ENCODE measurements around the gene CSNK2B. TPM values are rescaled to one million over a fixed set of nuclear protein-coding genes. Genes with fewer than 3 reads are reported as not detected.

CSNK2B gene
- total RNA-seq, 1 experiment from 2014 or later = 219 TPM

GRCh38 chr6:31663126-31663960 is 2.5 kb upstream of the CSNK2B start:
- TF ChIP-seq SIN3A (IDR thresholded peaks at IDR 0.05; ENCODE audit: borderline replicate concordance, insufficient read depth, low read depth, low read length) = no peak
- TF ChIP-seq CTCF (IDR thresholded peaks at IDR 0.05) = no peak
- no peak for TF ChIP-seq POLR2AphosphoS5 (IDR thresholded peaks at IDR 0.05; ENCODE audit: low read depth, low read length)
- TF ChIP-seq TCF7L2 (IDR thresholded peaks at IDR 0.05; ENCODE audit: low read depth, low read length) = no peak
- TF ChIP-seq REST (IDR thresholded peaks at IDR 0.05; ENCODE audit: insufficient read depth in 1 of 2, low read depth in 2 of 2, low read length in 1 of 2) = no peak
- POLR2A ChIA-PET = interaction anchor here (1.1 kb wide), 1 partner anchor 10 kb away, joined by 5 read pairs; the partner anchor contains the start of gene BAG6
- intact Hi-C loops (cut with micrococcal nuclease; ENCODE audit: unreplicated experiment) (no loop called here), in situ Hi-C loops (cut with HindIII; ENCODE audit: low pct_unique_long_range_greater_than_20kb, low sequenced_read_pairs) (no loop called here)
- DNase-seq (ENCODE audit: low read depth, low spot score) = no peak
- CTCF ChIA-PET = no interaction called here
- peak overlapping the region; percentile 94 for H3K27ac ChIP-seq (ENCODE audit: low read length)
- H3K4me1 ChIP-seq (ENCODE audit: control insufficient read depth, insufficient read depth, low read length) = peaks cover 25% of the 10 kb centered on the region
- no peaks in the 10 kb centered on the region for H3K27me3 ChIP-seq (ENCODE audit: control insufficient read depth, insufficient read depth, low read length)
- no peak for ATAC-seq
- no TSS peak for BruUV-seq (replicated peaks)
- H3K36me3 ChIP-seq (ENCODE audit: control insufficient read depth, insufficient read depth, low read length) = peaks cover 19% of the 10 kb centered on the region; the same call in 1 of the 2 replicates
- peak overlapping the region; percentile 76 to 94 for H3K4me3 ChIP-seq (ENCODE audit: low read depth in 2 of 2, low read length in 2 of 2)
- H3K9me3 ChIP-seq (ENCODE audit: control insufficient read depth, insufficient read depth, low read depth, low read length) = no peaks in the 10 kb centered on the region

DNA sequence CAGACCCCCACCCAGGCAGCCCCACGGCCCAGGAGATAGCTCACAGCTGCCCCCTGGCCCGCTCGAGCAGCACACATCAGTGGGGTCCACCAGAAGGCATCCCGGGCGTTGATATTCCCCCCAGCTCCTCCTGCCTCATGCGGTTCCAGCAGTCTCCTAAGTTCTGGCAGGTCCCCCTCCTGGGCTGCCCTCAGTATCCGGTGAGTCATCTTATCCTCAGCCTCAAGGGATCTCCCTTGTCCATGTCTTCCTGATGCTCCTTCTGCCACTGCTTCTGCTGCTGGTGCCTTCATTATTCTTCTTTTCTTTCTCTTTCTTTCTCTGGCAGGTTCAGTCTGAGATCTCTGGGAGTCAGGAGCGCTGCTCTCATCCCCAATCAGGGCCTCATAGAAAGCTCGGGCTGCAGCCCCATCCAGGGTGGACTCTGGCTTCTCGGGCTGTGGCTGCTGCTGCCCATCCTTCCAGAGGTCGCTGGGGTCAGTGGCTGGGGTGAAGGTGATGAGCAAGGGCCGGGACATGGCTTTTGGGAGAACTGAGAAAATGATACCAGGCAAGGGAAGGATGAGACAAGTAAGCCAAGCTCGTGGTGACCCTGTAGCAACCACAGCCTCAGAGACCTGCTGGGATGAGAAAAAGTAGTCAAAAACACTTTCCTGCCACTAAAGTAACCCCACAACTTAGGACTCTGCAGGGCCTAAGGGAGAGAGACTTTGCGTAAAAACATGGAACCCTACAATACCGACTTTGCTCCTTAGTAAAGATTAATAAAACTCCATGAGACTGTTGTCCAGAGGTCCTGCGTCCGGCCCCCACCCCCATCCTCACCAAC is 1.7 kb upstream of the CSNK2B start:
- CTCF ChIA-PET = no interaction called here
- POLR2A ChIA-PET = interaction anchor here (0.6 kb wide), 1 partner anchor 166 kb away, joined by 15 read pairs; no protein-coding TSS in a partner anchor
- BruUV-seq (replicated peaks) = TSS peak; percentile 81
- intact Hi-C loops (cut with micrococcal nuclease; ENCODE audit: unreplicated experiment) = no loop called here
- DNase-seq (ENCODE audit: low read depth, low spot score) (no peak), ATAC-seq (no peak)
- Histone ChIP-seq H3K36me3 (ENCODE audit: control insufficient read depth, insufficient read depth, low read length) (peaks cover 25% of the 10 kb centered on the region), H3K9me3 (ENCODE audit: control insufficient read depth, insufficient read depth, low read depth, low read length) (no peaks in the 10 kb centered on the region), H3K27ac (ENCODE audit: low read length) (peak overlapping the region; percentile 94), H3K27me3 (ENCODE audit: control insufficient read depth, insufficient read depth, low read length) (no peaks in the 10 kb centered on the region), H3K4me1 (ENCODE audit: control insufficient read depth, insufficient read depth, low read length) (peaks cover 17% of the 10 kb centered on the region), H3K4me3 (ENCODE audit: low read depth in 2 of 2, low read length in 2 of 2) (peak overlapping the region; percentile 76 to 94)
- in situ Hi-C loops (cut with HindIII; ENCODE audit: low pct_unique_long_range_greater_than_20kb, low sequenced_read_pairs) = no loop called here
- no peak for TF ChIP-seq SIN3A (IDR thresholded peaks at IDR 0.05; ENCODE audit: borderline replicate concordance, insufficient read depth, low read depth, low read length)
- TF ChIP-seq POLR2AphosphoS5 (IDR thresholded peaks at IDR 0.05; ENCODE audit: low read depth, low read length) = no peak

Measured in Panc1 (cell line).